GM19467 (cell line): ENCODE measurements around the gene SAMM50.
A peak's percentile ranks its signal among the peaks of the same experiment; 100 is the strongest.

Experiments used
- ATAC-seq: cut with Tn5 transposase; IDR thresholded peaks from one replicate; pipeline ENCODE4 v1.9.1; 2021; ENCODE audit warnings: mild to moderate bottlenecking, moderate library complexity; ENCODE audit not compliant: unreplicated experiment

SAMM50 gene

GRCh38 chr22:43955040-43955882, at the start of gene SAMM50:
Gene SAMM50, plus strand, starts transcription at chr22:43955442. Its CDS starts 136 bp downstream, at chr22:43955578.
- ATAC-seq, result peak; percentile 85

- no peak for ATAC-seq
Observed at GRCh38 chr22:43905681-43906080, 49.6 kb upstream of the SAMM50 start.

- ATAC-seq, result no peak
Observed at GRCh38 chr22:43909708-43910107, 45.5 kb upstream of the SAMM50 start.

GRCh38 chr22:43910178-43910695, 45.0 kb upstream of the SAMM50 start:
- ATAC-seq, result no peak

DNA sequence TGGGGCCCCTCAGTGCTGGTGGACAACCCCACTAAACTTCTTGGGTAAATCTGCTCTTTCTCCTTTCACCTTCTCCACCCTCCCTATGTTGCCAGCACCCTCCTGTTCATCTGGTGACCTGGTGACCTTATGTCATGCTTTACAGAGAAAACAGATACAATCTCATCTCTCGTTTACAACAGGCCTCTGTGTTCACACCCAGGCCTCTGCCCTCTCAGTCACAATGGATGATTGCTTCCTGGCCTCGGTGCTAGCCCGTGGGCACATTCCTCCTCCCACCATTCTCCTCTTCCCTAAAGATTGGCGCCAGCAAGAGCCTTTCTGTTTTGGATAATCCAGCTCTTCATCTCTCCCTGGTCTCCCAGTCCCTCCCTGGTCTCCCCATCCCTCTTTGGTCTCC, 43.9 kb upstream of the SAMM50 start:
- no peak for ATAC-seq

DNA sequence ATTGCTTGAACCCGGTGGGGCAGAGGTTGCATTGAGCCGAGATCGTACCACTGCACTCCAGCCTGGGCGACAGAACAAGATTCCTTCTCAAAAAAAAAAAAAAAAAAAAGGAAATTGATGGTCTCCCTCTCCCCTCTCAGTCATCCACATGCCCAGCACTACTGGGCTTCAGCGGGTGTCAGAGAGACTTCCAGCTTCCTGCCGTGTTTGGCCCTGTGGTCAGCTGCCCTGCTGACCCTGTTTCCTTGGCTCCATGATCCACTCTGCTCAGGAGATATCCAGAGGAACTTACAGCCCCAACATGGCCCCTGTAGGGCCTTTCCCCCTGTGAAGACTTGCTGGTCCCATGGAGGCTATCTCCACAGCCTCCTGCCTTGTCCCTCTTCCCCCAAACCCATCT, 37.7 kb upstream of the SAMM50 start:
- ATAC-seq, result no peak

- no peak for ATAC-seq
Observed at GRCh38 chr22:43919106-43919973, 35.9 kb upstream of the SAMM50 start.

- no peak for ATAC-seq
Observed at GRCh38 chr22:43921370-43921769, 33.9 kb upstream of the SAMM50 start.

GRCh38 chr22:43922123-43922522, 33.1 kb upstream of the SAMM50 start:
- no peak for ATAC-seq

- no peak for ATAC-seq
Observed at GRCh38 chr22:43923191-43923590, 32.1 kb upstream of the SAMM50 start.

- ATAC-seq, result no peak
Observed at GRCh38 chr22:43923631-43924464, 31.4 kb upstream of the SAMM50 start, which contains the start of gene PNPLA3. Gene PNPLA3, plus strand, starts transcription at chr22:43923805. Its CDS starts 107 bp downstream, at chr22:43923912.

DNA sequence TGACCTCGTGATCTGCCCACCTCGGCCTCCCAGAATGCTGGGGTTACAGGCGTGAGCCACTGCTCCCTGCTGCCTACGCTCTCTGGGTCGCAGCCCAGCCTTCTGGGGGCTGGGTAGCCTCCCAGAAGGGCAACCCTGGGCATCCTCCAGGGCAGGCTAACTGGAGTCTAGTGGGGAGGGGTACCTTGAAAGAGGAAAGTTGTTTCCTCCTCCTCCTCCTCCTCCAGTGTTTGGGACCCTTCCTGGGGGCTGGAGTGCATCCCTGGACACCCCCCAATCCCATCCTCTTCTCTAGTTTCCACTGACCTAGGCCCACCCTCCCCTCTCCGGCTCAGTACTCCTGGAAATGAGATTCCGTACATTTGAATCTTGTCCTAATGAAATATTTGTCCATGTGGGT, 30.4 kb upstream of the SAMM50 start:
- no peak for ATAC-seq

- ATAC-seq, result no peak
Observed at GRCh38 chr22:43925433-43926348, 29.6 kb upstream of the SAMM50 start.

- no peak for ATAC-seq
Observed at GRCh38 chr22:43926349-43926710, 28.9 kb upstream of the SAMM50 start.

DNA sequence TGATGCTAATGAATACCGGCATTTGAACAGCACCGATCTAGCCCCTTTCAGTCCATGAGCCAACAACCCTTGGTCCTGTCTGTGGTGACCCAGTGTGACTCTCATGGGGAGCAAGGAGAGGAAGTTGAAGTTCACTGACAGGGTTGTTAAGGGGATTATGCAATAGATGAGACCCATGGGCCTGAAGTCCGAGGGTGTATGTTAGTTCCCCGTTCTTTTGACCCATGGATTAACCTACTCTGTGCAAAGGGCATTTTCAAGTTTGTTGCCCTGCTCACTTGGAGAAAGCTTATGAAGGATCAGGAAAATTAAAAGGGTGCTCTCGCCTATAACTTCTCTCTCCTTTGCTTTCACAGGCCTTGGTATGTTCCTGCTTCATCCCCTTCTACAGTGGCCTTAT, 26.8 kb upstream of the SAMM50 start:
- no peak for ATAC-seq

GRCh38 chr22:43928908-43929307, 26.3 kb upstream of the SAMM50 start:
- ATAC-seq, result no peak

DNA sequence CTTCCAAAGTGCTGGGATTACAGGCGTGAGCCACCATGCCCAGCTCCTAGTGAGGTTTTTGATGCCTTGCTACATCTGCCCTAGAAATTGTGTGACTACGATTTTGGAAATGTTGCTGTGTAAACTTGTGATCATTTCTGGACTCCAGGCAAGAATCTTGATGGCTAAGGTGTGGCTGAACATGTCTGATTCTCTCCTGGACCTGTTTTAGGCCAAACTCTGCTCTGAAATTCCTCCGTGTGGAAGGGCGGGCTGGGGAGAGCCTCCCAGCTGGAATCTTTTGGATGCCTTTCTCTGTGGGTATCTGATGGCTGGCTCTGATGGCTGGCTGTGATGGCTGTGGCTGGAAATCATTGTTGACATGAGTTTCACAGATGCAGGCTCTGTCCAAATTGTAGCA, 23.5 kb upstream of the SAMM50 start:
- no peak for ATAC-seq

DNA sequence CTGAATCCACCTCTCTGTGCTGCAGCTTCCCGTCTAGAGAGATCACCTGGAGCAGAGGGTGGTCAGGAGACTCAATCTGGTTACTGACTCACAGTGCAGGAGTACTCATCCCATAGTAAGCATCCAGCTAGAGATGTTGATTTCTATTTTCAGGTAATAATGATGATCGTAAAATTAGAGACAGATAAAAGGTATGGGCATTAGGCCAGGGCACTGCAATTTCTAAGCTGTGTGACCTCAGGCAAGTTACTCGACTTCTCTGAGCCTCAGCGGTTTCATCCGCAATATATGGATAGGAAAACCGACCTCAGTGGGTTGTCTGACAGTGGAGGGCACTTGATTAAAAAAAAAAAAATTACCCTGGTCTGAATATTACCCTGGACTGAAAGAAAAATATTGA, 13.8 kb upstream of the SAMM50 start:
- ATAC-seq, result no peak

- no peak for ATAC-seq
Observed at GRCh38 chr22:43944670-43945430, 10.4 kb upstream of the SAMM50 start.
